ENCODE results near the gene DCBLD2. TPM values are rescaled to one million over a fixed set of nuclear protein-coding genes. Genes with fewer than 3 reads are reported as not detected.

The DCBLD2 gene
- polyA plus RNA-seq, 1 of the 3 experiments (the other 2 are of a cell fraction), result 159 TPM

Small RNA genes within 50 kb of the gene (small RNA-seq; reads per million reads assigned to genes)
- gene RNU6-1263P (0 reads per million in 7 experiments), gene RNU6-26P (0 to 4.3 (median 0.13) reads per million in 7 experiments)

Other genes with a start within 250 kb of the DCBLD2 start
- 16.3 and 17.9 TPM in 2 replicates for gene ST3GAL6, start 138.4 kb downstream of the DCBLD2 start, polyA plus RNA-seq (2012; rRNA removed)